ENCODE measurements around the gene FASTKD3. TPM values are rescaled to one million over a fixed set of nuclear protein-coding genes. Genes with fewer than 3 reads are reported as not detected.

FASTKD3 gene
- polyA plus RNA-seq, 10 donors = 6.5 to 12.6 (median 9.5) TPM

- peak in 2 of 3 donors; percentile 64 to 88 for DNase-seq
Measured at GRCh38 chr5:7850395-7851239, 18.2 kb downstream of the FASTKD3 start, which contains the start of gene CFAP90. Gene CFAP90 (minus strand): TSS chr5:7851133. CDS start chr5:7851021, 112 bp downstream.

- peak in 1 of 3 donors; percentile 56 for DNase-seq
Measured at GRCh38 chr5:7849681-7850394, 19.0 kb downstream of the FASTKD3 start.

GRCh38 chr5:7848296-7848695, 20.5 kb downstream of the FASTKD3 start:
- no peak for DNase-seq

GRCh38 chr5:7846327-7846726, 22.5 kb downstream of the FASTKD3 start:
- no peak for DNase-seq

GRCh38 chr5:7845557-7845956, 23.3 kb downstream of the FASTKD3 start:
- no peak for DNase-seq

- no peak for DNase-seq
Measured at GRCh38 chr5:7844901-7845300, 23.9 kb downstream of the FASTKD3 start.

- DNase-seq = no peak
Measured at GRCh38 chr5:7842531-7842930, 26.3 kb downstream of the FASTKD3 start.

GRCh38 chr5:7837403-7837802, 31.4 kb downstream of the FASTKD3 start:
- no peak for DNase-seq

GRCh38 chr5:7834982-7835381, 33.8 kb downstream of the FASTKD3 start:
- DNase-seq = no peak

GRCh38 chr5:7828269-7828668, 40.6 kb downstream of the FASTKD3 start:
- no peak for DNase-seq

GRCh38 chr5:7827610-7828009, 41.2 kb downstream of the FASTKD3 start:
- peak; percentile 14 to 56 (median 35) for DNase-seq

GRCh38 chr5:7825630-7826029, 43.2 kb downstream of the FASTKD3 start:
- DNase-seq = no peak

- no peak for DNase-seq
Measured at GRCh38 chr5:7824995-7825394, 43.8 kb downstream of the FASTKD3 start.

- DNase-seq = no peak
Measured at GRCh38 chr5:7823594-7823993, 45.2 kb downstream of the FASTKD3 start.

- DNase-seq = no peak
Measured at GRCh38 chr5:7822449-7822848, 46.4 kb downstream of the FASTKD3 start.

GRCh38 chr5:7816535-7816901, 52.3 kb downstream of the FASTKD3 start:
- DNase-seq = no peak

GRCh38 chr5:7815892-7816534, 52.8 kb downstream of the FASTKD3 start:
- peak; percentile 23 to 73 (median 58) for DNase-seq

- DNase-seq = no peak
Measured at GRCh38 chr5:7814816-7815215, 54.0 kb downstream of the FASTKD3 start.

GRCh38 chr5:7813576-7813975, 55.3 kb downstream of the FASTKD3 start:
- DNase-seq = no peak

GRCh38 chr5:7813007-7813406, 55.8 kb downstream of the FASTKD3 start:
- no peak for DNase-seq

GRCh38 chr5:7811715-7812114, 57.1 kb downstream of the FASTKD3 start:
- no peak for DNase-seq

All from muscle of back (tissue), 11 donors.